Suppressor macrophage treated with lipopolysaccharide for 4 hours (primary cell): Measurements from ENCODE around the gene CPTP.
"Not testable (repeated sequence)": the region's sequence is repeated elsewhere in the genome, so short reads cannot be mapped to it uniquely, and the experiment has no call there.

Experiments used
- DNase-seq: peaks from one replicate; pipeline ENCODE4 v3.0.0-alpha.2; 2020

CPTP gene

GRCh38 chr1:1307261-1307922 is 17.2 kb upstream of the CPTP start:
- peak; percentile 17 for DNase-seq

DNA sequence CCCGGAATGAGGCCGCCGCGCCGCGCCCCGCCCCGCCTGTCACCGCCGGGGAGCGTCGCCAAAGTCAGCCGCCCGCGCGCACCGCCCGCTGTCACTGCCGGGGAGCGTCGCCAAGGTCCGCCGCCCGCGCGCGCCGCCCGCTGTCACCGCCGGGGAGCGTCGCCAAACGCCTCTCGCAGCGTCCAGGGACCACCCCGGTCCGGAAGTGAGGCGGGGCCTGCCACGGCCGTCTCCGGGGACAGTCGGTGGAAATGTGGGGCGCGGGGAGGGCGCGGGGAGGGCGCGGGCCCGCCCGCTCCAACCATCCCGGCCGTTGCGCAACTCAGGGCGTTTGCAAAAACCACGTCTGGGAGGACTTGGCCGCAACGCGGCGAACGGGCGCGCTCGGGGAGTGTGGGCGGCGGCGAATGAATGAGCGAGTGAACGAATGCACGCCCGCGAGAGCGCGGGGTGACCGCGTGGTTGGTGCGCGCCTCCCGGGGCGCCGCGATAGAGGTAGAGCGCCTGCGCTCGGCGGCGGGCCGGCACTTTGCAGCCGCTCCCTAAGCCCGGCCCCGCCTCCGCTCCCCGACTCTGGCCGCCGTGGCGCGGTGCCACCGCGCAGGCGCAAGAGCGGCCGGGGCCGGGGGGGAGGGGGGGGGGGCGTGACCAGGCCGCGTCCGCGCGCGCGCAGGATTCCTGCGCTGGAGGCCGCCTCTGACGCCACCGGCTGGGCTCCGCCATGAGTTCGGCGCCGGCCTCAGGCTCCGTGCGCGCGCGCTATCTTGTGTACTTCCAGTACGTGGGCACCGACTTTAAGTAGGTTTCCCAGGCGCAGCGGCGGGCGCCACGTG is 16.5 kb upstream of the CPTP start, which contains the start of the genes ACAP3 and PUSL1:
ACAP3 (minus strand) TSS at position 8 of the 833 bp plus-strand sequence. CDS start 115 bp downstream, outside the sequence.
PUSL1 (plus strand) TSS at position 675 of the 833 bp plus-strand sequence; CDS start at position 722, 47 bp downstream.
- peak; percentile 96 for DNase-seq

- no peak for DNase-seq
Measured at GRCh38 chr1:1308756-1309250, 15.8 kb upstream of the CPTP start.

DNA sequence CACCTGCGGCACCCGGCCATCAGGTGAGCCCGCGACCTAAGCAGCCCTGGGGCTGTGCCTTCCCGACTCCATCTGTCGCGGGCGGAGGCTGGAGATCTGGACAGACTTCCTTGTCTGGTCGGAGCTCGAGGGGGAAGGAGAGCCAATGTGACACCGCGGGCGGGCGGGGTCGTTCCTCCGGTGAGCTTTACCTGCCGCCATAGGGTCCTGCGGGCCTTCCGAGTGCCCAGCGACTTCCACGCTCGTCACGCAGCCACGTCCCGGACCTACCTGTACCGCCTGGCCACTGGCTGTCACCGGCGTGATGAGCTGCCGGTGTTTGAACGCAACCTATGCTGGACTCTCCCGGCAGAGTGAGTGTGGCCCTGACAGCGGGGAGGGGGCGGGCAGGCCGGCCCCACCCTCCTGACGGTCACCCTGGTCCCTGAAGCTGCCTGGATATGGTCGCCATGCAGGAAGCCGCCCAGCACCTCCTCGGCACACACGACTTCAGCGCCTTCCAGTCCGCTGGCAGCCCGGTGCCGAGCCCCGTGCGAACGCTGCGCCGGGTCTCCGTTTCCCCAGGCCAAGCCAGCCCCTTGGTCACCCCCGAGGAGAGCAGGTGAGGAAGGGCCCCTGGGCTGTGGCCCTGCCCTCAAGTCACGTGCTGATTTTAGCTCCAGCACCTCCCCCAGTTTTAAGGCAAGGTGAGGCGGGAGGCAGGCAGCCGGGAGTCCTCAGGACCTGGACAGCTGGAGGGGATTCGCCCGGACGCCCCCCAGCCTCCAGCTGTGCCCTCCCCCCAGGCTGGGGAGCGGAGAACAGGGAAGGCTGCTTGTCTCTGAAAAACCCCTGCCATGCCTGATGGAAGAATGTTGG is 15.1 kb upstream of the CPTP start:
- no peak for DNase-seq

DNA sequence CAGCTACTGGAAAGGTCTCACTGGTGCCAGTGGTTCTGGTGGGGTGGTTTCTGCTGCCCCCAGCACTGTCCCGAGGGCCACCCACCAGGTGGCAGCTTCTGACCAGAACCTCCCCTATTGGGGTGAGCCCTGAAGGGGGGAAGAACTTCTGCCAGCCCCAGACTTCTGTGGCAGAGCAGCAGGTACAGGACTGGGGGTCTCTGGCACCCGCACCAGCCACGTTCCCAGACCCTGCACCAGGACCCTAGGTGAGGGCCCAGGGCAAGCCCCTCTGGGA is 14.6 kb upstream of the CPTP start:
- no peak for DNase-seq

- no peak for DNase-seq
Measured at GRCh38 chr1:1310476-1311053, 14.0 kb upstream of the CPTP start.

DNA sequence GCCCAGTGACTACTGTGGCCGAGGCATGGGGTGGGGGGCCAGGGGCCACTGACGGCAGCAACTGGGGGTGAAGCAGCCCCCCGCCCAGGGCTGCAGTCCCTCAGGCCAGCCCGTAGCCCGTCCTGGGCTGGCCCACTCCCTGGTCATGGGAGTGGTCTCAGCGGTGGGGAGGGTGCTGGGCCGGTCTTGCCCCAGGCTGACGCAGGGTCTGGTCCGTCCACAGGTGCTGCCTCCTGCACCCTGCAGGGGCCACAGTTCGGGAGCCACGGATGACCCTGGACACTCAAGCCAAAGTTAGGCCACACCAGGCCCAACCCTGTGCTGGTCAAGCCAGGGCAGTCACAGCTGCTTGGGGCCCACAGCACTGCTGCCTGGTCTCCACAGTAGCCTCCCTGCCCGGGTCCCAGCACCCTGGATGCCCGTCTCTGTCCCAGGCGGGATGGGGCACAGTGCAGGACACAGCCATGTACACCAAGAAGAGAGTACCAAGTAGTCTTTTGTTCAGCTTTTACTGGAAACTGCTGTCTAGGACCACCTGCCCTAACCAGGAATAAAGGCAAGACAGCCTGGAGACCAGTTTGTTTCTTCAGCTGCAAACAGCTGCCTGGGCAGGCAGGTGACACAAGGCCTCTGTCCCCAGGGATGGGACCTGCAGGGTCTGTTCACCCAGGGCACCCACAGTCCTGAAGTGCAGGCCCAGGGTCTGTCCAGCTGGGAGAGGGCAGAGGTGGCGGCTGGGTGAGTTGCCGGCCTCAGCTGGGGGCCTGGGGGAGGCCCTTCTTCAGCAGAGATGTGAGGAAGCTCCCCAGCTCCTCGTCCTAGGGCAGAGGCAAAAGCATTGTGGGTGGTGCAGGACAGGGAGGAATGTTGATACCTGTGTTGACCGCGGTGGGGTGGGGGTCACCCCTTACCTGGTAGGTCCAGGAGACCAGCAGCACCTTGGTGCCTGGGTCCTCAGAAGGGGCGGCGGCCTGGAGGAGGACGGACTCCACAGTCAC is 13.2 kb upstream of the CPTP start:
- DNase-seq = no peak

GRCh38 chr1:1312450-1313314 is 11.9 kb upstream of the CPTP start:
- DNase-seq = no peak

DNA sequence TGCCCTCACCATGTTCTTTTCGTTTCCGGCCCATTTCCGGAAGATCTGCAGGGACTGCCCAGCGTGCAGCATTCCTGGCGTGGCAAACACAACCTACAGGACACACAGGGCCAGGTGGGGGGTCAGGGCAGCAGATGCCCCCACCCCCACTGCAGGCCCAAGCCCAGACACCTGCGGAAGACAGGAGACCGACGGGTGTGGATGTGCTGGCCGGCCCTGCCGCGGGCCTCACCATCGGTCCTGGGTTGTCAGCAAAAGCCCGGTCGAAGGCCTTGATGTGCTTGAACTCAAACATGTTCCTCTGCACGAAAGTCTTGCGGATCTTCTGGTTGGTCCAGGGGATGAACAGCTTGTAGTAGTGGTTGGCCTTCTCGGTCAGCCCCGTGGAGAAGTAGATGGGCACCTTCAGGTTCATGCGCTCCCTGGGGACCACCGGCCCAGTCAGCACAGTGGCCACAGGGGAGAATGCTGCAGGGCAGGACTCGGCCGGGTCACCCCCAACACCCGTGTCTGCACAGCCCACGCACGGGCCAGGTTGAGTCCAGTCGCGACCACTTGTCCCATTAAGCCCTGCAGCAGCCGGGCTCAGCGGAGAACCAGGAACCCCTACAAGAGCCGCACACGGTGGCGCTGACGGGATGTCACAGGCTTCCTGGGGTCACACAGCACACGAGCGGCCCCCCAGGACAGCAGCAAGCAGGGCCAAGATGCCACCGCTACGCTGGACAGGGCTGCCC is 10.9 kb upstream of the CPTP start:
- DNase-seq = no peak

GRCh38 chr1:1314237-1314586 is 10.4 kb upstream of the CPTP start:
- no peak for DNase-seq

DNA sequence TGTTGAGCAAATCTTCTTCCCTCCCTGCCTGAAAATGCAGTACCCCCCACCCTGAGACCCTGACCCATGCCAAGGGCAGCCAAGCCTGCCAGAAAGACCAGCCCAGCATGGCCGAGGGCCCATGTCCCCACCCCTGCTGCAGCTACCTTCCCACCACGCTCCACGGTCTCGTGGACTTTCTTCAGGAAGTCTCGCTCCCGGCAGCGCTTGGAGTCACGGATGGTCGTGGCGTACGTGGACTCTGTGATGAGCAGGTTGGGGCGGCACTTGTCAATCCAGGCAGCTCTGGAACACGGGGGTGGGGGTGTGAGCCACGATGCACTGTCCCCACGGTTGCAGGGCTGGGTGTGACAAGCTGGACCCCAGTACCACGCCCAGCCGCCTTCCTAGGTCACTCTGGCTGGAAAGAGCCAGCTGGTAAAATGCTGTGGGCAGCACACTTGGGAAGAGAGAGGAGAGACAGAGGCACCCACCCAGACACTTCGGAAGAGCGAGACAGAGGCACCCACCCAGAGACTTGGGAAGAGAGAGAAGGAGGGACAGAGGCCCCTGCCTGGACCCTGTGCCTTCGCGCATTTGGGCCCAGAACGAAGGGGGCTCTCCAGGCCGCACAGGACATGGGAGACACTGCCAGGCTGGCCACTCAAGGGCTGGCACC is 9.8 kb upstream of the CPTP start:
- DNase-seq = no peak

GRCh38 chr1:1315435-1315954 is 9.1 kb upstream of the CPTP start:
- DNase-seq = no peak

GRCh38 chr1:1316199-1316598 is 8.4 kb upstream of the CPTP start:
- not testable (repeated sequence) for DNase-seq

DNA sequence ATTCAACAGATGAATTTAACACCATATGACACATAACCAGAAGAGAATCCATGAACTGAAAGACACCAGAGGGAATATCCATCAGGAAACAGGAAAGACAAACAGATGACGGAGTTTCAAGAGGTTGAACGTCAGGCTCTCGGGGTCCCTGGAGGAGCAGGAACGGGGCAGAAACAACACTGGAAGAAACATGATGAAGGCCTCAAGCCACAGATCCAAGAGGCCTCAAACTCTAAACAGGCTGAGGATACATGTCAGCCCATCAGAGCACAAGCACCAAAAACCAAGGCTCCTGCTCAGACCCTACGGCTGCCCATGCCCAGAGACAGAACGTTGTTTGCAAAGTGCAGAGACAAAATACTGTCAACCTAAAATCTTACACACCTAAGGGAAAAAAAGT is 7.2 kb upstream of the CPTP start:
- no peak for DNase-seq

DNA sequence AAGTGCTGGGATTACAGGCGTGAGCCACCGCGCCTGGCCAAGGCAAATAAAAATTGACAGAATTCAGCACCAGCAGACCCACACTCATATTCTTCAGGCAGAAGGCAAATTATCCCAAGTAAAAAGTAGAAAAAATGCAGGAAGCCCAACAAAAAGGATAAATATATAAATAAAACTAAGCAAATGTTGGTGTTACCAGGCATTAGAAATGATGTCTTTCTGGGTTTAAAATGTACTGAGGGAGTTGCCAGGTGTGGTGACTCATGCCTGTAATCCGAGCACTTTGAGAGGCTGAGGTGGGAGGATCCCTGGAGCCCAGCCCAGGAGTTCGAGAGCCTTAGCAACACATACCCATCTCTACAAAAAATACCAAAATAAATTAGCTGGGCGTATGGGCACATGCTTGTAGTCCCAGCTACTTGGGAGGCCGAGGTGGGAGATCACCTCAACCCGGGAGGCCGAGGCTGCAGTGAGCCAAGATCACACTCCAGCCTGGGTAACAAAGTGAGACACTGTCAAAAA is 6.4 kb upstream of the CPTP start:
- DNase-seq = no peak

- no peak for DNase-seq
Measured at GRCh38 chr1:1318777-1319645, 5.6 kb upstream of the CPTP start.

- no peak for DNase-seq
Measured at GRCh38 chr1:1319646-1319941, 5.0 kb upstream of the CPTP start.
